ENCODE measurements around the gene NAIF1.

Gene NAIF1

GRCh38 chr9:128098297-128099230 is 31.4 kb upstream of the NAIF1 start:
- Histone ChIP-seq H3K4me3 (ENCODE audit: low read length in 2 of 2) (peak overlapping the region; percentile 47 to 80), H4K8ac (ENCODE audit: low read depth, low read length) (no peak overlapping the region), H2AK5ac (ENCODE audit: low read depth, low read length) (peak overlapping the region; percentile 32), H2BK12ac (ENCODE audit: low read length) (no peak overlapping the region), H3K4me2 (ENCODE audit: insufficient read depth, low read length, poor library complexity, severe bottlenecking) (peak overlapping the region; percentile 90), H3K79me1 (ENCODE audit: low read depth, low read length) (peaks cover 13% of the 10 kb centered on the region), H2BK120ac (ENCODE audit: low read depth, low read length) (no peak overlapping the region), H3K18ac (ENCODE audit: low read length) (peak overlapping the region; percentile 87), H2AFZ (ENCODE audit: low read length) (peak overlapping the region; percentile 36), H4K91ac (ENCODE audit: low read depth, low read length, poor library complexity) (no peak overlapping the region), H3K9ac (ENCODE audit: low read depth, low read length, poor library complexity) (peak overlapping the region; percentile 91), H3K36me3 (replicated peaks in 1 of 2; ENCODE audit: control insufficient read depth in 2 of 2, insufficient read depth in 2 of 2, low read length in 2 of 2) (peaks cover 22 to 35% of the 10 kb centered on the region in 2 donors), H3K27me3 (ENCODE audit: control insufficient read depth in 3 of 3, insufficient read depth in 3 of 3, low read depth in 1 of 3, low read length in 3 of 3) (no peaks in the 10 kb centered on the region), H3K9me3 (replicated peaks in 1 of 2; ENCODE audit: control insufficient read depth in 2 of 2, insufficient read depth in 1 of 2, low read depth in 1 of 2, low read length in 2 of 2) (no peaks in the 10 kb centered on the region), H2BK5ac (ENCODE audit: low read length) (peak overlapping the region; percentile 13), H3K23ac (ENCODE audit: low read depth, low read length, poor library complexity) (peak overlapping the region; percentile 56), H3K4ac (ENCODE audit: low read length) (no peak overlapping the region), H3K14ac (ENCODE audit: low read length) (peak overlapping the region; percentile 28), H2BK15ac (ENCODE audit: low read length) (peak overlapping the region; percentile 23), H3K4me1 (ENCODE audit: control insufficient read depth in 2 of 2, insufficient read depth in 1 of 2, low read depth in 1 of 2, low read length in 2 of 2) (peaks cover 30 to 36% of the 10 kb centered on the region in 2 donors), H3K27ac (replicated peaks; ENCODE audit: low read length) (peak overlapping the region; percentile 90)
- WGBS, 2 donors (ENCODE audit: extremely low coverage in 2 of 2, insufficient read length in 2 of 2, insufficient replicate concordance in 1 of 2): no CpG with 5 or more reads among the region's 32 CpGs
- peak; percentile 93 for DNase-seq (ENCODE audit: low spot score)

GRCh38 chr9:128097543-128098296 is 30.6 kb upstream of the NAIF1 start:
- H2AK5ac ChIP-seq (ENCODE audit: low read depth, low read length): peak overlapping the region; percentile 33
- peaks cover 30 to 44% of the 10 kb centered on the region in 2 donors for H3K4me1 ChIP-seq (ENCODE audit: control insufficient read depth in 2 of 2, insufficient read depth in 1 of 2, low read depth in 1 of 2, low read length in 2 of 2)
- H2BK5ac ChIP-seq (ENCODE audit: low read length): no peak overlapping the region
- H3K79me1 ChIP-seq (ENCODE audit: low read depth, low read length): peaks cover 13% of the 10 kb centered on the region
- peak overlapping the region; percentile 30 for H3K4me2 ChIP-seq (ENCODE audit: insufficient read depth, low read length, poor library complexity, severe bottlenecking)
- H3K4ac ChIP-seq (ENCODE audit: low read length): no peak overlapping the region
- H3K14ac ChIP-seq (ENCODE audit: low read length): no peak overlapping the region
- H3K36me3 ChIP-seq (replicated peaks in 1 of 2; ENCODE audit: control insufficient read depth in 2 of 2, insufficient read depth in 2 of 2, low read length in 2 of 2): peaks cover 18 to 27% of the 10 kb centered on the region in 2 donors
- H3K18ac ChIP-seq (ENCODE audit: low read length): peak overlapping the region; percentile 53
- no peak overlapping the region for H3K9ac ChIP-seq (ENCODE audit: low read depth, low read length, poor library complexity)
- H2BK120ac ChIP-seq (ENCODE audit: low read depth, low read length): peak overlapping the region; percentile 2
- H3K27ac ChIP-seq (replicated peaks; ENCODE audit: low read length): peak overlapping the region; percentile 16
- WGBS, 2 donors (ENCODE audit: extremely low coverage in 2 of 2, insufficient read length in 2 of 2, insufficient replicate concordance in 1 of 2): no CpG with 5 or more reads among the region's 13 CpGs
- no peak overlapping the region for H2BK15ac ChIP-seq (ENCODE audit: low read length)
- no peaks in the 10 kb centered on the region for H3K27me3 ChIP-seq (ENCODE audit: control insufficient read depth in 3 of 3, insufficient read depth in 3 of 3, low read depth in 1 of 3, low read length in 3 of 3)
- H3K9me3 ChIP-seq (replicated peaks in 1 of 2; ENCODE audit: control insufficient read depth in 2 of 2, insufficient read depth in 1 of 2, low read depth in 1 of 2, low read length in 2 of 2): no peaks in the 10 kb centered on the region
- no peak overlapping the region for H3K4me3 ChIP-seq (ENCODE audit: low read length in 2 of 2)
- H2AFZ ChIP-seq (ENCODE audit: low read length): peak overlapping the region; percentile 1
- no peak overlapping the region for H4K91ac ChIP-seq (ENCODE audit: low read depth, low read length, poor library complexity)
- H3K23ac ChIP-seq (ENCODE audit: low read depth, low read length, poor library complexity): no peak overlapping the region
- H4K8ac ChIP-seq (ENCODE audit: low read depth, low read length): no peak overlapping the region
- no peak overlapping the region for H2BK12ac ChIP-seq (ENCODE audit: low read length)
- no peak for DNase-seq (ENCODE audit: low spot score)

GRCh38 chr9:128096616-128097536 is 29.8 kb upstream of the NAIF1 start:
- no peak overlapping the region for H2BK5ac ChIP-seq (ENCODE audit: low read length)
- H3K14ac ChIP-seq (ENCODE audit: low read length): no peak overlapping the region
- no peak overlapping the region for H3K27ac ChIP-seq (replicated peaks; ENCODE audit: low read length)
- H2BK15ac ChIP-seq (ENCODE audit: low read length): no peak overlapping the region
- H3K9me3 ChIP-seq (replicated peaks in 1 of 2; ENCODE audit: control insufficient read depth in 2 of 2, insufficient read depth in 1 of 2, low read depth in 1 of 2, low read length in 2 of 2): no peaks in the 10 kb centered on the region
- H4K91ac ChIP-seq (ENCODE audit: low read depth, low read length, poor library complexity): no peak overlapping the region
- H3K23ac ChIP-seq (ENCODE audit: low read depth, low read length, poor library complexity): no peak overlapping the region
- DNase-seq (ENCODE audit: low spot score): no peak
- no peak overlapping the region for H4K8ac ChIP-seq (ENCODE audit: low read depth, low read length)
- no peak overlapping the region for H2AK5ac ChIP-seq (ENCODE audit: low read depth, low read length)
- H3K9ac ChIP-seq (ENCODE audit: low read depth, low read length, poor library complexity): no peak overlapping the region
- no peak overlapping the region for H3K18ac ChIP-seq (ENCODE audit: low read length)
- H3K4me3 ChIP-seq (ENCODE audit: low read length in 2 of 2): no peak overlapping the region
- no peak overlapping the region for H2BK12ac ChIP-seq (ENCODE audit: low read length)
- no peak overlapping the region for H2BK120ac ChIP-seq (ENCODE audit: low read depth, low read length)
- peaks cover 13% of the 10 kb centered on the region for H3K79me1 ChIP-seq (ENCODE audit: low read depth, low read length)
- no peaks in the 10 kb centered on the region for H3K27me3 ChIP-seq (ENCODE audit: control insufficient read depth in 3 of 3, insufficient read depth in 3 of 3, low read depth in 1 of 3, low read length in 3 of 3)
- H3K4me1 ChIP-seq (ENCODE audit: control insufficient read depth in 2 of 2, insufficient read depth in 1 of 2, low read depth in 1 of 2, low read length in 2 of 2): peaks cover 30 to 50% of the 10 kb centered on the region in 2 donors
- no peak overlapping the region for H3K4me2 ChIP-seq (ENCODE audit: insufficient read depth, low read length, poor library complexity, severe bottlenecking)
- H2AFZ ChIP-seq (ENCODE audit: low read length): no peak overlapping the region
- WGBS, 2 donors (ENCODE audit: extremely low coverage in 2 of 2, insufficient read length in 2 of 2, insufficient replicate concordance in 1 of 2): no CpG with 5 or more reads among the region's 19 CpGs
- no peak overlapping the region for H3K4ac ChIP-seq (ENCODE audit: low read length)
- H3K36me3 ChIP-seq (replicated peaks in 1 of 2; ENCODE audit: control insufficient read depth in 2 of 2, insufficient read depth in 2 of 2, low read length in 2 of 2): peaks cover 10 to 18% of the 10 kb centered on the region in 2 donors

All from neuronal stem cell (in vitro differentiated cells).